GM12872 (cell line): ENCODE measurements around the gene UBE2C.

Experiments used
- CTCF ChIP-seq: IDR thresholded peaks from 3 replicates; pipeline ENCODE4 v1.5.1; 2011; ENCODE audit warnings: low read depth, mild to moderate bottlenecking, low read length, moderate library complexity; ENCODE audit not compliant: insufficient read depth

The UBE2C gene

GRCh38 chr20:45775411-45775810 lies 37.0 kb upstream of the UBE2C start:
- TF ChIP-seq CTCF: no peak

- no peak for TF ChIP-seq CTCF
Measured at GRCh38 chr20:45776931-45777330, 35.5 kb upstream of the UBE2C start.

- no peak for TF ChIP-seq CTCF
Measured at GRCh38 chr20:45779011-45779915, 33.2 kb upstream of the UBE2C start.

GRCh38 chr20:45780159-45780558 lies 32.3 kb upstream of the UBE2C start:
- TF ChIP-seq CTCF: no peak

- TF ChIP-seq CTCF: no peak
Measured at GRCh38 chr20:45781391-45781931, 31.0 kb upstream of the UBE2C start.

- no peak for TF ChIP-seq CTCF
Measured at GRCh38 chr20:45782890-45783289, 29.6 kb upstream of the UBE2C start.

- TF ChIP-seq CTCF: no peak
Measured at GRCh38 chr20:45783656-45784294, 28.7 kb upstream of the UBE2C start.
